AG09309 (cell line): ENCODE results near the gene GALNT11.

Source experiments
- DNase-seq: peaks from one replicate; pipeline ENCODE4 v3.0.0-alpha.2; 2010; ENCODE audit warnings: low read depth
- H3K4me3 ChIP-seq: 2 replicates; pipeline ENCODE4 v1.5.1; 2011; ENCODE audit warnings: mild to moderate bottlenecking, low read depth, low read length, moderate library complexity; ENCODE audit not compliant: control insufficient read depth
- CTCF ChIP-seq: IDR thresholded peaks from 2 replicates; pipeline ENCODE4 v1.5.1; 2011; ENCODE audit warnings: mild to moderate bottlenecking, low read depth, low read length, inconsistent platforms; ENCODE audit not compliant: insufficient read depth, control insufficient read depth; ENCODE audit errors: missing control alignments

Gene GALNT11

GRCh38 chr7:152105205-152105604 lies 79.7 kb downstream of the GALNT11 start:
- DNase-seq: no peak
- H3K4me3 ChIP-seq: no peak overlapping the region
- no peak for TF ChIP-seq CTCF

- TF ChIP-seq CTCF: no peak
- H3K4me3 ChIP-seq: no peak overlapping the region
- no peak for DNase-seq
Observed at GRCh38 chr7:152106990-152107389, 81.5 kb downstream of the GALNT11 start.

GRCh38 chr7:152107945-152108344 lies 82.5 kb downstream of the GALNT11 start:
- TF ChIP-seq CTCF: no peak
- H3K4me3 ChIP-seq: no peak overlapping the region
- DNase-seq: no peak

GRCh38 chr7:152108359-152108758 lies 82.9 kb downstream of the GALNT11 start:
- no peak for TF ChIP-seq CTCF
- H3K4me3 ChIP-seq: no peak overlapping the region
- no peak for DNase-seq

GRCh38 chr7:152112829-152113228 lies 87.4 kb downstream of the GALNT11 start:
- H3K4me3 ChIP-seq: no peak overlapping the region
- no peak for DNase-seq
- TF ChIP-seq CTCF: no peak

GRCh38 chr7:152115021-152115718 lies 89.7 kb downstream of the GALNT11 start:
- TF ChIP-seq CTCF: no peak
- no peak for DNase-seq
- no peak overlapping the region for H3K4me3 ChIP-seq
